C4-2B (cell line): Measurements from ENCODE around the gene MPL.

Experiments
- H3K27ac ChIP-seq: fragments of 450-650 bp; 2 replicates; pipeline ENCODE4 v1.5.1; 2017
- CTCF ChIP-seq: fragments of 450-650 bp; conservative IDR thresholded peaks from 2 replicates; pipeline ENCODE4 v1.5.1; 2017; ENCODE audit warnings: mild to moderate bottlenecking
- ZFX ChIP-seq: fragments of 450-650 bp; IDR thresholded peaks from 2 replicates; pipeline ENCODE4 v1.6.1; 2017

Gene MPL

GRCh38 chr1:43331688-43332087, 5.9 kb upstream of the MPL start:
- TF ChIP-seq CTCF, result no peak
- TF ChIP-seq ZFX, result no peak
- H3K27ac ChIP-seq, result no peak overlapping the region

DNA sequence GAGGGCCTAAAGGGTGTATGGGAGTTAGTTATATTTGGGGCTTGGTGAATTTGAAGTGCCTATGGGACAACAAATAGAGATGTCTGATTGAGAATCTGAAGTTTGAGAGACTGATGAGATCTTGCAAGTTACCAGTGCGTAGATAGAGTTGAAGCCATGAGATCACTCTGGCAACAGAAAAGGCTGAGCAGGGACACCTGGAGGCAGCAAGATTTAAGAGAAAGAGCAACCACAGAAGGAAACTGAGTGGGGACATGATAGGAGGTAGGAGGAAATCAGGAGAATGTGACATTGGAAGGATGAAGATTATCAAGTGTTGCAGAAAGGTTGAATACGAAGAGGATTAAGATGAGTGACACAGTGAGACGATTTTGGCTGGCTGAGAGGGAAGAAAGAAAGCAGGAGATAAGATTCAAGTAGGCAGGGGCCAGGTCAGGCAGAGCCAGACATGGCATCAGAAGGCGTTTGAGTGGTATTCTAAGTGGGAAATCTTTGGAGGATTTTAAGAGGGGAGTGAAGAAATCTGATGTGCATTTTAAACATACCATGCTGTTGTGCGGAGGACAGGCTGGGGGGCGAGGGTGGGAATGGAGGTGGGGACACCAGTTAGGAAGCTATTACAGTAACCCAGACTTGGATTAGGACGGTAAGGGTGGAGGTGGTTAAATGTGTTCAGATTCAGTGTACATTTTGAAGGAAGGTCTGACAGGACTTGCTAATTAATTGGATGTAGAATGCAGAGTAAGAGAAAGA, 3.0 kb upstream of the MPL start:
- H3K27ac ChIP-seq, result no peak overlapping the region

GRCh38 chr1:43338001-43338400, 383 bp downstream of the MPL start:
- TF ChIP-seq CTCF (no peak), ZFX (no peak)
- H3K27ac ChIP-seq, result no peak overlapping the region

More for the DNA sequence above, 3.0 kb upstream of the MPL start:
- TF ChIP-seq CTCF, result no peak
- TF ChIP-seq ZFX, result no peak

DNA sequence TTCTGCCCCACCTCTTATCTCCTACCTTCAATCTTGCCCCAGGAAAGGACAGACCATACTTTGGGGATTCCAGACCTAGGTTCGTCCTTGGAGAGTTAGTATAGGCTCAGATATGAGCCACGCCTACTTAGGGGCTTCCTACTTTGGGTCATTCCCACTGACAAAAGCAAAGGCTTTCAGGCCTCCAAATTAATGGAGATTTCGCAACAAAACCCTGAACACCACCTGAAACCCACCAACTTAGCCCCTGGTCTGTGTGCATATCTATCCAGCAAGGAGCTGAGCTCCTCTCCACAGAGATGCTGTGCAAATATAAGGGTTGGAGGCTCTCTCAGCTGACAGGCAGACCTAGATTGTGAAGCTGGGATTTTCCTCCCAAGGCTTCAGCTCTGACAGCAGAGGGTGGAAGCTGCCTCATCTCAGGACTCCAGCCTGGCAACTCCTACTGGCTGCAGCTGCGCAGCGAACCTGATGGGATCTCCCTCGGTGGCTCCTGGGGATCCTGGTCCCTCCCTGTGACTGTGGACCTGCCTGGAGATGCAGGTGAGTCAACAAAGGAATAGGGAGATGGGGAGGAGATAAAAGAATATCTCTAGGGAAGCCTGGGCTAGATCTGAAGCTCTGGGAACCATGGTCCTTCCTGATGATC, 2.1 kb downstream of the MPL start:
- TF ChIP-seq ZFX, result no peak
- no peak for TF ChIP-seq CTCF
- no peak overlapping the region for H3K27ac ChIP-seq

DNA sequence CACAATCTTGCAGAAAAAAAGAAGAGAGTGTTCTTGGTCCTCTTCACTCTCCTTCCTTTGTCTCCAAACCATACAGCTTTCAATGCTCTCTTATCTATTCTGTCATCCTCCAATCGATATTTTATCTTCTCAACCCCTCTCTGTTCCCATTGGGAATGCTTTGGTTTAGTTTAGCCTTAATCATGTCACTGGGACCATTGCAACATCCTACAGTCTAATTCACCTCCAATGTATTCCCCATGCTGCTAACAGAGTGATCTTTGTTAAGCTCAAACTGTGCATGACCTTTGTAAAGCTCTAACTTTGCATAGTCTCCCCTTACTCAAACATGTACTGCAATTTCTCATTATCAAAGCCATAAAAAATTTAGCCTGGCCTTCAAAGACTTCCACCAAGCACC, 2.9 kb downstream of the MPL start:
- no peak for TF ChIP-seq ZFX
- TF ChIP-seq CTCF, result no peak
- H3K27ac ChIP-seq, result no peak overlapping the region

DNA sequence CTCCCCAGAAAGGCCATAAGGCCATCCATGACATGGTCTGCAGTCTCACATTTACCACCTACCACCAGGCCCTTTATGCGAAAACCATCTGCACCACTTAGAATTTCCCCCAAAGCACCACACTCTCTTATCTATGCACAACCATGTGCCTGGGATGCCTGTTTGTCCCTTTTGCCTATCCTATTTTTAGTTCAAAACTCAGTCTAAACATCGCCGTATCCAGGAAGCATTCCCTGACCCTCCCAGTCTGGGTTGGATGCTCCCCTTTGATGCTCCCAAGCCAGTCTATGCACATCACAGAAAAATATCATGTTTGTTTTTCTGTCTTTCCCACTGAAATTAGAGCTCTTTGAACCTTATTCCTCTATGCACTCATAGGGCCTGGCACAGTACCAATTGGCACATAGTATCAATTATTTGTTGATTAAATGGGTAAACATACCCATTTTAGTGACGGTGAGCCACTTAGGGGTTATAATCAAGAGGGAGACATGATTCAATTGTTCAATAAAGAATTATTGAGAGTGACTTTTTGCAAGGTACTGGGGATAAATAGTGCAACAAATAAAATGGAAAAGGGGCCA, 6.7 kb downstream of the MPL start:
- TF ChIP-seq CTCF, result no peak
- TF ChIP-seq ZFX, result no peak
- H3K27ac ChIP-seq, result no peak overlapping the region

GRCh38 chr1:43345120-43345519, 7.5 kb downstream of the MPL start:
- no peak overlapping the region for H3K27ac ChIP-seq
- no peak for TF ChIP-seq CTCF
- no peak for TF ChIP-seq ZFX
